Thymus (tissue), 11 donors: ENCODE data around the gene MARK3. TPM values are rescaled to one million over a fixed set of nuclear protein-coding genes. Genes with fewer than 3 reads are reported as not detected.

Experiments
- DNase-seq, 9 donors: peaks; one replicate each; pipeline ENCODE4 v3.0.0-alpha.2; 2013; ENCODE audit warnings: low spot score in 9 of 9, low read depth in 6 of 9, missing footprints in 1 of 9
- H3K27ac ChIP-seq, 2 donors: one replicate each; pipeline ENCODE4 v1.5.1; 2013; ENCODE audit warnings: control low read depth in 1 of 2, low read depth in 1 of 2, low read length in 1 of 2, mild to moderate bottlenecking in 1 of 2, moderate library complexity in 1 of 2
- H3K27me3 ChIP-seq, 2 donors: one replicate each; pipeline ENCODE4 v1.5.1; 2013; ENCODE audit warnings: low read length in 1 of 2; ENCODE audit not compliant: control insufficient read depth in 2 of 2, insufficient read depth in 1 of 2
- H3K36me3 ChIP-seq, 2 donors: one replicate each; pipeline ENCODE4 v1.5.1; 2013; ENCODE audit warnings: low read length in 1 of 2, mild to moderate bottlenecking in 1 of 2, moderate library complexity in 1 of 2; ENCODE audit not compliant: control insufficient read depth in 2 of 2, insufficient read depth in 2 of 2
- H3K4me1 ChIP-seq, 2 donors: one replicate each; pipeline ENCODE4 v1.5.1; 2013; ENCODE audit warnings: low read length in 2 of 2; ENCODE audit not compliant: control insufficient read depth in 2 of 2, insufficient read depth in 2 of 2
- H3K4me3 ChIP-seq, 2 donors: one replicate each; pipeline ENCODE4 v1.5.1; 2013; ENCODE audit warnings: low read length in 2 of 2, control low read depth in 1 of 2, mild to moderate bottlenecking in 1 of 2
- H3K9me3 ChIP-seq, 2 donors: one replicate each; pipeline ENCODE4 v1.5.1; 2013; ENCODE audit warnings: low read length in 1 of 2, mild to moderate bottlenecking in 1 of 2; ENCODE audit not compliant: control insufficient read depth in 2 of 2, insufficient read depth in 1 of 2
- WGBS: extraction: QIAGEN DNeasy Blood & Tissue Kit; methylation state at CpG from one replicate; pipeline ENCODE4 v1.1.7; 2013; 5-methylcytosine and 5-hydroxymethylcytosine counted together
- polyA plus RNA-seq: library from polyadenylated mRNA; stranded (reverse); fragments of 200-250 nt; gene quantifications from one replicate; pipeline ENCODE4 v1.2.3, GENCODE V29; 2013
- total RNA-seq: library from RNA; stranded (reverse); fragments of 120-200 nt; gene quantifications from one replicate; pipeline ENCODE4 v1.2.4, GENCODE V29; 2013
- donor health status: healthy.

Gene MARK3
- total and polyA plus RNA-seq, 2 donors, result 50.8 to 91.6 TPM

- DNase-seq, result no peak
- Histone ChIP-seq H3K27ac (no peak overlapping the region), H3K27me3 (peaks cover 0 to 2% of the 10 kb centered on the region in 2 donors), H3K4me1 (peaks cover 0 to 2% of the 10 kb centered on the region in 2 donors), H3K9me3 (no peaks in the 10 kb centered on the region), H3K4me3 (no peak overlapping the region), H3K36me3 (no peaks in the 10 kb centered on the region)
- 96% methylated on average over 27 of the region's 27 CpGs for WGBS
Measured at GRCh38 chr14:103548463-103549351, 163.5 kb downstream of the MARK3 start.

GRCh38 chr14:103549361-103550311, 164.4 kb downstream of the MARK3 start:
- Histone ChIP-seq H3K4me1 (peaks cover 0 to 2% of the 10 kb centered on the region in 2 donors), H3K27ac (no peak overlapping the region), H3K9me3 (no peaks in the 10 kb centered on the region), H3K4me3 (no peak overlapping the region), H3K36me3 (no peaks in the 10 kb centered on the region), H3K27me3 (peaks cover 0 to 2% of the 10 kb centered on the region in 2 donors)
- 97% methylated on average over 30 of the region's 30 CpGs for WGBS
- DNase-seq, result no peak

- DNase-seq, result no peak
- Histone ChIP-seq H3K27me3 (peaks cover 0 to 2% of the 10 kb centered on the region in 2 donors), H3K9me3 (no peaks in the 10 kb centered on the region), H3K4me1 (peaks cover 0 to 2% of the 10 kb centered on the region in 2 donors), H3K27ac (no peak overlapping the region), H3K36me3 (peaks cover 0 to under 1% of the 10 kb centered on the region in 2 donors), H3K4me3 (no peak overlapping the region)
- 95% methylated on average over 22 of the region's 22 CpGs for WGBS
Measured at GRCh38 chr14:103550451-103551337, 165.5 kb downstream of the MARK3 start.

- Histone ChIP-seq H3K4me3 (no peak overlapping the region), H3K27me3 (peaks cover 0 to under 1% of the 10 kb centered on the region in 2 donors), H3K4me1 (peaks cover 0 to 2% of the 10 kb centered on the region in 2 donors), H3K36me3 (peaks cover 0 to 4% of the 10 kb centered on the region in 2 donors), H3K9me3 (no peaks in the 10 kb centered on the region), H3K27ac (no peak overlapping the region)
- DNase-seq, result no peak
- 96% methylated on average over 17 of the region's 17 CpGs for WGBS
Measured at GRCh38 chr14:103551338-103551762, 166.1 kb downstream of the MARK3 start.

GRCh38 chr14:103552011-103552845, 167.0 kb downstream of the MARK3 start:
- DNase-seq, result no peak
- Histone ChIP-seq H3K36me3 (peaks cover 0 to 6% of the 10 kb centered on the region in 2 donors), H3K4me3 (no peak overlapping the region), H3K4me1 (no peaks in the 10 kb centered on the region), H3K9me3 (no peaks in the 10 kb centered on the region), H3K27me3 (no peaks in the 10 kb centered on the region), H3K27ac (no peak overlapping the region)
- WGBS, result 96% methylated on average over 18 of the region's 18 CpGs

- WGBS, result 97% methylated on average over 11 of the region's 11 CpGs
- H3K9me3 ChIP-seq, result no peaks in the 10 kb centered on the region
- no peaks in the 10 kb centered on the region for H3K4me1 ChIP-seq
- no peaks in the 10 kb centered on the region for H3K27me3 ChIP-seq
- no peak for DNase-seq
- H3K4me3 ChIP-seq, result no peak overlapping the region
- no peak overlapping the region for H3K27ac ChIP-seq
- H3K36me3 ChIP-seq, result peaks cover 0 to 9% of the 10 kb centered on the region in 2 donors
Measured at GRCh38 chr14:103552846-103553210, 167.6 kb downstream of the MARK3 start.
